Activated T-cell treated with anti-CD3 and anti-CD28 coated beads for 1 hour (primary cell): Measurements from ENCODE around the gene SSTR5.

Experiments
- DNase-seq: peaks from one replicate; pipeline ENCODE4 v3.0.0-alpha.2; 2020; ENCODE audit warnings: low read depth

The SSTR5 gene

GRCh38 chr16:1039762-1040161, 32.8 kb upstream of the SSTR5 start:
- no peak for DNase-seq

GRCh38 chr16:1040346-1040745, 32.2 kb upstream of the SSTR5 start:
- DNase-seq = no peak

DNA sequence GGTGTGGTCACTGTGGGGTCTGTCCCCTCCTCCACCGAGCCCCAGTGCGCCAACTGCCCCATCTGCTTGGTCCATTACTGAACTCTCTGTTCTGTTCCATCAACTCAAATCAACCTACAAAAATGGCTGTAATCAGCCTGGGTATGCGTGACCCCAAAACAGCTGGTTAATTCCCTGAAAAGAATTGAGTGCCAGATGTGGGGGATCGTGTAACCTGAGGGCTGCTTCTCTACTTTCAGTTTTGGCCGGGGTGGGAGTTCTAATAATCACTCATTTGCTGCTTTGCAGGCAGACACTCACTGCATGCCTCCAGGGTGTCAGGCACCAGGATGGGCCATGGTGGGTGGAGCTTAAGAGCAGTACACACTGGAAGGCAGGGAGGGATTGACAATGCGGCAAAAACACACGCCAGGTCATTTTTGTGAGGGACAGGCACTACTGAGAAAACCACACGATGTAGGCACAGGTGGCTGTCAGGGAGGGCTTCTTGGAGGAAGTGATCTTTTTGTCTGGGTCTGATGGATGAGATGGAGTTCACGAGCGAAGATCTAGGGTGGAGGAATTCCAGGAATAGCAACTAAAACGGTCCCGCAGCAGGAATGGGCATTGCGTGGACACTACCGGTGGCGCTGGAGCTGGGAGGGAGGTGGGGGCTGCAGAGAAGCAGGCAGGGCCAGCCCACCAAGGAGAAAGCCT, 30.4 kb upstream of the SSTR5 start:
- no peak for DNase-seq

- no peak for DNase-seq
Measured at GRCh38 chr16:1042866-1043265, 29.7 kb upstream of the SSTR5 start.

GRCh38 chr16:1043881-1044451, 28.6 kb upstream of the SSTR5 start:
- DNase-seq = no peak

DNA sequence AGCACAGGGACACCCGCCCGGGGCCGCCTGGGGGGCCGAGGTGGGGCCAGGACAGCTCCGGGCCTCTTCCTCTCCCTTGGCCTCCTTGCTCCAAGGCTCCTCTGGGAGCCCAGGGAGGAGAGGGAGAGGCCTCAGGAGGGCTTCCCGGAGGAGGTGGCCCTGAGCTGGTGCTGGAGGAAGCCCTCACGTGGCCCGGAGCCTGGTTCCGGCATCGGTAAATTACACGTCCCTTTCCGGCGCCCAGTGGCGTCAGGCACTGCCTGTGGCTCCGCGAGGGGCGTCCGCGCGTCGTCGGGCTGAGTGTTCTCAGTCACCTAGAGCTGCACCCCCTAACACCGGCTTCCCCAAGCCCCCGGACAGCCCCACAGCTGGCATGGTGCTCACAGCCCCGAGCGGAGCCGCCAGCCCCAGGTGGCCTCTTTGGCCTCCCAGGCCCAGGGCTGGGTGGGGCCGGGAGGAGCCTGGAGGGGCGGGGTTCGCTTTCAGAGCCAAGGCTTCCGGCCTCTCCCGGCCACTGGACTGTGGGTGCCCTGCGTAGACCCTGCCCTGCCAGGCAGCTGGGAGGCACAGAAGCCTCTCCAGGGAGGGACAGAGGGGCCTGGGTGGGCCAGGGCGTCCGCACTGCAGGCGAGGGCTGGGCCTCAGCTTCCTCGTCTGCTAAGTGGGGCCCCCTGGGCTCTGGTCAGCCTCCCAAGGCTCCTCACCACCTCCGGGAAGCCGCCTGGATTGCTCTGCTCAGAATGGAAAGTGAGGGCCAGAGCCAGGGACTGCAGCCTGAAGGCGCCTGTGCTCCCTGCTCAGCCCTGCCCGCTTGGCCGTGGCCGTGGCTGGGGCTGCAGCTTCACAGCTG, 27.9 kb upstream of the SSTR5 start:
- DNase-seq = no peak

DNA sequence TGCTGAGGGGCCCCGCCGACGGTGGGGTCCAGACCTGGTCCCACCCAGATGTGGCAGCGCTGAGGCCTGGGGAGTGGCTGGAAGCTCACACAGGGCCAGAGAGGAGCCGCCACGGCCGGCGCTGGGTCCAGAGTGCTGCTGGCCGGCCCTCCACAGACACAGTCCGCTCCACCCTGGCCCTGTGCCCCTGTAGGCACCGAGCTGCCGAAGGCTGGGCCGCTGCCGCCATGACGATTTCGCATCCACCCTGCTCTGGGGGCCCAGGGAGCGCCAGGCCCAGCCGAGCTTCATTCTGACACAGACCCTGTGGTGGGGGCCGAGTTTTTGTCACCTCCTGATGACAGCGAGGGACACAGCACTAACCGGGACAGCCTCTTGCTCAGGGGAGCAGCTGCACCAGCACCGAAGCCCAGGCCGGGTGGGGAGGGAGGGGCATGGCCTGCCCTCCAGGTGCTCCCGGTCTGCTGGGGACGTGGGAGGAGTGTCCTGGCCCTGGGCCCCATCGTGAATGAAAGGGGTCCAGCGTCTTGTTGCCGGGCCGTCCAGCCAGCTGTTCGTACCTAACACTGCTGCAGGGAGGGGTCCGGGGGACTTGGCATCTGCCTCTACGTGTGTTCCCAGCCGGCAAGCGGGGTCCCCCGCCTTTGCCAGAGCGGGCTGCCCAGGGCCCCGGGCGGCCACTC, 27.1 kb upstream of the SSTR5 start:
- no peak for DNase-seq

- DNase-seq = no peak
Measured at GRCh38 chr16:1045993-1046911, 26.3 kb upstream of the SSTR5 start.

GRCh38 chr16:1047123-1047522, 25.4 kb upstream of the SSTR5 start:
- no peak for DNase-seq

- DNase-seq = no peak
Measured at GRCh38 chr16:1047801-1048200, 24.7 kb upstream of the SSTR5 start.

DNA sequence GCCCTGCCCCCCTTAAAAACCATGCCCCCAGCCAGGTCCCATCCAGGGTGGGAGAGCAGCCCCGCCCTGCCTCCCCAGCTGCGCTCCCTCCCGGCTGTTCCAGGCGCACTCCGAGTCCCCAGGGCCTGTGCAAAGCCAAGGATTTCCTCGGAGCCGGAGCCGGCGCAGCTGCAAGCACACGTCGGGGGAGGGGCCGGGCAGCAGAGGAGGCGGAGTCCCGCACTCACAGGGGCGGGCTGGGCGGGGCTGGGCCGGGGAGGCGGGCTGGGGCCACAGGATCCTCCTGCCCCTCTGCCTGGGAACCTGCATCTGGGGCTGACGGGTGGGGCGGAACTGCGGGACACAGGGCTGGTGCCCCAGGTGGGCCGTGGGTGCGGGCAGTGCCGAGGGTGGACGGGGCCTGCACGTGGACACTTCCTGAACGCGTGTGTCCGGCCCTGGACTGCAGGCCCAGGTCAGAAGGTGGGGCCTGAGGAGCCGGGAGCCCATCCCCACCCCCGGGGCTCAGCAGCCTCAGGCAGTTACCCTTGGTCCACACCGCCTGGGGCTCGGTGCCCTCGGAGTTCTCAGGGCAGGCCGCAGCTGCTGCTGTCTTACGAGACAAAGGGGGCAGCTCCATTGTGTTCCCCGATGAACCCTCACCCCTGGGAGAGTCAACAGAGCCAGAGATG, 24.0 kb upstream of the SSTR5 start:
- DNase-seq = no peak

GRCh38 chr16:1049113-1049975, 23.2 kb upstream of the SSTR5 start:
- DNase-seq = no peak

GRCh38 chr16:1049976-1050247, 22.6 kb upstream of the SSTR5 start:
- no peak for DNase-seq

GRCh38 chr16:1050516-1050915, 22.0 kb upstream of the SSTR5 start:
- no peak for DNase-seq

- DNase-seq = no peak
Measured at GRCh38 chr16:1050921-1051320, 21.6 kb upstream of the SSTR5 start.

DNA sequence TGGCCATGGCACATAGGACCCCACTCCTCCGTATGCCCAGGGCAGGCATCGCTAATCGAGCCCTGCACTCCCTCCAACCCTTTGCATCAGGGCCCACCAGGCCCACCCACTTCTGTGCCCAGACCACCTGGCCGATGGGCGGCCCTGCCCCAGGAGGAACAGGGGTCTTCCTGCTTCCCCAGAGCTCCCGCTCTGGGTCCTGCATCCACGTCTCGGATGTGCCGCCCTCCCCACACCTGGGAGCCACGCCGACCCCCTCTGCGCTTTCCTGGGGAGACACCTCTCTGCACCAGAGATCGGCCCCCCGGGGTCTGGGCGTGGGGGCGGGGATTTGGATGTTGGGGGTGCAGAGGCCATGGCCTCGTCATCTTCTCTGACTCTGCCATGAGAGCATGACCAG, 21.1 kb upstream of the SSTR5 start:
- no peak for DNase-seq

DNA sequence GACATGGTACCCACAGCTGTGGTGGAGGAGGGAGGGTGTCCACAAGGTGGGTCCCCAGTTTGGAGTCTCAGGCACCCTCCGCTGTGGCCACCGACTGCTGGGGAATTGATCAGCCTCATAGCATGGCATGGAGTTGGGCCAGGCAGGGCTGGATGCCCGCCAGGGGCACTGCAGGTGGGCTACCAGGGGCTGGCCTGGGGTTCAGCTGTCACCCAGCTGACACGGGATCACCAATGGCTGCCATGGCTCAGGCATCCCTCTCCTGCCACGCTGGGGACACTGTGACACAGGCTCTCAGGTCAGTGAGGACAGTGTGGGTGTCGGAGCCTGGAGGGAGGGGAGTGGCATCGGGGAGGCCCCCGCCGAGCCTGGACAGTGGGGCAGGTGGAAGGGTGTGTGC, 19.8 kb upstream of the SSTR5 start:
- no peak for DNase-seq

- DNase-seq = no peak
Measured at GRCh38 chr16:1053121-1053521, 19.4 kb upstream of the SSTR5 start.

- DNase-seq = no peak
Measured at GRCh38 chr16:1053700-1054368, 18.7 kb upstream of the SSTR5 start.
